DMS79 (cell line): ENCODE results near the gene ADAMTS16.
A peak's percentile ranks its signal among the peaks of the same experiment; 100 is the strongest.

Source experiments
- DNase-seq: peaks from one replicate; lab custom pipeline; 2025; lab: John Stamatoyannopoulos, UW

The ADAMTS16 gene

DNA sequence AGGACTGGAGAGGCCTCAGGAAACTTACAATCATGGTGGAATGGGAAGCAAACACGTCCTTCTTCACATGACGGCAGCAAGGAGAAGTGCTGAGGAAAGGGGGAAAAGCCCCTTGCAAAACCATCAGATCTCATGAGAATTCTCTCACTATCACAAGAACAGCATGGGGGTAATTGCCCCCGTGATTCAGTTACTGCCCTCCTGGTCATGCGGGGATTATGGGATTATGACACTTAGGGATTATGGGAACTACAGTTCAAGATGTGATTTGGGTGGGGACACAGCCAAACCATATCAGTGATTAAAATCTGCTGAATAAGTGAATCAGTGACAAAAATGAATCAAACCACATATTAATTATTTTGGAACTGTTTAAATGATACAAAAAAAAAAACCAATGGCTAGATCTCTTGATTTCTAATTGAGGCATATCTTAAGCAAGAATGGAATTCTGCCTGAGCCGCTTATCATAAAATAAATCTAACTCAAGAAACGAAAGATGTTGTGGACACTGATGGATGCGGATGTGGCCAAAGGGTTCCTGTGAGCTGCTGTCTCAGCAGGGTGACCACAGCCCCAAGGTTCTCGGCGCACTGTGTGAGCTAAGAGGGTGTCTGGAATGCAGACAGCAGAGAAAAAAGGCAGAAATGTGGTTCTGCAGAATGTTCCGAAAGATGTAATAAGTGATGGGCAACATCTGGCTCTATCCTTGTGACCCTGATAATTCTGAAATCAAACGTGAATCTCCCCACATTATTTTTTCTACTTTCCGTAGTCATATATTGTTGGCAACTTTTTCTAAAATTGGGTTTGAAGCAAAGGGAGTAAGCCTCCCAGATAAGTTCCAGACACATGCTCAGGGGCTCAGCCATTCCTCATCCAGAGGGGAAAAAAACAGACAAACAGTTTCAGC is 175.2 kb downstream of the ADAMTS16 start:
- DNase-seq, result no peak

DNA sequence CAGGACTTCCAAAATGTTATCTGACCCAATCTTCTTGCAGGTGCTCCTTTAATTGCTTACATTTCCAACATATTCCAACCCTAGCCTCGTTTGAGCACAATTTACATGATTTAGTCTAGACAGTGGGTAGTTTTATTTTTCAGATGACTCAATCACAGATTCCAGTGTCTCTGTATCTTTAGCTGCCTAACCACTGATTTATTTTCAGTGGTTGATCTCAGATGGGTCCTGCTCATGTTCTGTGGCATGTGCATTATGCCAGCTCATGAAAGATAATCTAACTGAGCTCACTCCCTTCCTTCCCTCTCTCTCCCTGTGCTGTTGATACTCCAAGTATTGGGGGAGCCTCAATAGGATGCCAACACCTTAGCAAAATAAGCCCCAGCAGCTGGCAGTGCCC is 176.2 kb downstream of the ADAMTS16 start:
- DNase-seq, result no peak

DNA sequence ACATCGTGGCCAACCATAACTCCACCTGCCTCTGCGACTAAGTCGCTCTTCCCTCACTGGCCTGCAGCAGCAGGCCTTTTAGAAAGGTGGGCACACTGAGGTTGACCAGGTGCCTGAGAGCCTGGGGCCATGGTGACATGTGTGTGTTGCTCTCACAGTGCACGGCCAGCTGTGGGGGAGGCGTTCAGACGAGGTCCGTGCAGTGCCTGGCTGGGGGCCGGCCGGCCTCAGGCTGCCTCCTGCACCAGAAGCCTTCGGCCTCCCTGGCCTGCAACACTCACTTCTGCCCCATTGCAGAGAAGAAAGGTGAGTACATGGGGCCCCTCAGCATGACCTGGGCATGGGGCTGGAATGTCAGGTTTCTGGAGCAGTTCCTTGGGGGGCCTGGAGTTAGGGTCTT is 177.8 kb downstream of the ADAMTS16 start:
- no peak for DNase-seq

DNA sequence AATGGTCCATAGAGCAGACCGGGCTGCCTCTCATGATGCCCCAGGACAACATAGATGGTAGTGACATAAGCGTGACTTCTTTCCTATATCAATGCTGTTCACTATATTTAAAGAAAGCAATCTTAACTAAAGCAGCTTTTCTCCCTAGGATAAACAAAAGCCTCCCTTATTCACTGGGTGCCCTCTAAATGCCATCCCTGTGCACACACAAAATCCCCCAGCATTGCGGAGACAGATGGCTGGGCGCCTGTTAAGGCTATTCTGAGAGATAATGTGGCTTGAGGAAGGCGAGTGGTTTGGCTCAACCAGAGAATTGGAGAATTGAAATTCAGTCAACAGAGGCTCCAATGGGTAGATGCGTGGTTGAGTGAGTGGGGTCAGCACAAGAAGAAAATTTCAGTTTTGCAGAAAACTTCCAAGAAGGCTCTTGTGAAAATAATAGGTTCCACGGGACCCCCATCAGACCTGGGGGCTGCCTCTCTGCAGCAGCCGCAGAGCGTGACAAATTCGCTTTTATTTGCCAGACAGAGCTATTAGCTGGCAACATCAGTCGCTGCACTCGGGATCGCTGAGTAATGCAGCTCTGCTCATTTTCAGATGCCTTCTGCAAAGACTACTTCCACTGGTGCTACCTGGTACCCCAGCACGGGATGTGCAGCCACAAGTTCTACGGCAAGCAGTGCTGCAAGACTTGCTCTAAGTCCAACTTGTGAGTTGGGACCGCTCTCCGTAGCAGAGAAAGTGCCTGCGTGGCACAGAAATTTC is 178.5 kb downstream of the ADAMTS16 start:
- no peak for DNase-seq

DNA sequence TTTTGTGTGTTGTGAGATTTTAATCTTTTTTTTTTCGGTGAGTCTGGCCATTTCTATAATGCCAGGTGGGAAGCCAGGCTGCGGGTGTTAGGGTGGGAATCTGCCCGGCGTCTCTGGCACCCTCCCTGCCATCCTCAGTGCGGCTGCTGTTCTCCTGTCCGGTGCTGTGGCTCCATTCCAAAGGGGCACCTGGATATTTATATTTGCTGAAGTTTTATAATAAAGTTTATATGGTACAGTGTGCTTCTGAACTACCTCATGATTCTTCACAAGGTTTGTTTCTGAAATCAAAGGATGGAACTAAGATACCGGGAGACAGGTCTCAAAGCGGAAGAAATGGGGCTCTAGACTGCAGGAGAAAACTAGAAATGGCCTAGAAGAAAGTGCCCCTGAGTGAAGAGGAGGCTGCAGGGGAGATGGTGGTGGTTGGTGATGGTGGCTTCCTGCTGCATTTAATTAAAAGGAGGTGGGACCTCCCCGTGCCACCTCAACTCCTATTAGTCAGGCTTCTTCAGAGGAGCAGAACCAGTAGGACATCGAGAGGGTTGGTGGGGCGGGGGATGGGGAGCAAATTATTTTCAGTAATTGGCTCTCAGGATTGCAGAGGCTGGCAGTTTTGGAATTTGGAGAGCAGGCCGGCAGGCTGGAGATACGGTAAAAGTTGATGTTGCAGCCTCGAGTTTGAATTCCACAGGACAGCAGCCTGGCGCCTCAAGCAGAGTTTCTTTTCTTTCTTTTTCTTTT is 180.1 kb downstream of the ADAMTS16 start:
- no peak for DNase-seq

DNA sequence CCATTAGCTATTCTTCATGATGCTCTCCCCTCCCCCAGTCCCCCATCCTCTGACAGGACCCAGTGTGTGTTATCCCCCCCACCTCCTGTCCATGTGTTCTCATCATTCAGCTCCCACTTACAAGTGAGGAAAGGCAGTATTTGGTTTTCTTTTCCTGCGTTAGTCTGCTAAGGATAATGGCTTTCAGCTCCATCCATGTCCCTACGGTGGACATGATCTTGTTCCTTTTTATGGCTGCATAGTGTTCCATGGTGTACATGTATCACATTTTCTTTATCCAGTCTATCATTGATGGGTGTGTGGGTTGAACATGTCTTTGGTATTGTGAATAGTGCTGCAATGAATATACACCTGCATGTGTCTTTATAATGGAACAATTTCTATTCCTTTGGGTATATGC is 181.0 kb downstream of the ADAMTS16 start:
- no peak for DNase-seq

DNA sequence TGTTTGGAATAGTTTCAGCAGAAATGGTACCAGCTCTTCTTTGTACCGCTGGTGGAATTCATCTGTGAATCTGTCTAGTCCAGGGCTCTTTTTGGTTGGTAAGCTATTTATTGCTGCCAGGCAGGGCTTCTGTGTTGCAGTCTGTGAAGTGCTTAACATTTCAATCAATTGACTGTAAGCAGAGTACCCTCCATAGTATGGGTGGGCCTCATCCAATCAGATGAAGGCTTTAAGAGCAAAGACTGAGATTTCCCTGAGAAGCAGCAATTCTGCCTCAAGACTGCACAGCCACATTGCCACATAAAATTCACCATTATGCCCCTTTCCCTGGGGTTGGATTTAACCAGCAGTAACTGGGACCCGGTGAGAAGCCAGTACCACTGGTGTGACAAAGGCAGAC is 183.4 kb downstream of the ADAMTS16 start:
- no peak for DNase-seq

DNA sequence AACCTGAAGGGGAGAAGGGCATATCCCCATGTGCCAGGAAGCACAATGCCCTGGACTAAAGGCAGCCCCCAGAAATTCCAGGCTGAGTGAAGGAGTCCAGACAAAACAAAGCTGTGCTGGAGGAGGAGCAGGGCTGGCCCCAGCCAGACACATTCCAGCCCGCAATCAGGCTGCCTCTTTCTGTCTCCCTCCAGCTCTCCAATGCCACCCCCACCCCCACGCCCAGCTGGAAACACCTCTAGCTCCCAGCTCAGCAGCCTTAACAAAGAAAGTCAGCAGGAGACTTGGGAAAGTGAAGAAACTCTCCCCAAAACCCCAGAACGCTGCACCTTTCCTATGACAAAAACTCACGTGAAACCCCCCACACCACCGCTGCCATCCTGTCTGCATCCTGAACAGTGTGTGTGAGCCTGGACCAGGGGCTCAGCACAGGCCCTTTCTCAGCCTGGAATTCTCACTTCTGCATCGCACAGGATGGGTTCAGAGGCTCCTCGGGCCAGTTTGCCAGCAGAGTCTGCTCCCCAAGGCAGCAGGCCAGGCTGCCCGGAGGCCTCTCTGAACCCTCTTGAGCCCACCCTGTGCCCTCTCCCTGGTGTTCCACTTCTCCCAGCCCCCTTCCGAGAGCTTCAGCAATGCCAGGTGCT is 186.1 kb downstream of the ADAMTS16 start:
- DNase-seq, result no peak

DNA sequence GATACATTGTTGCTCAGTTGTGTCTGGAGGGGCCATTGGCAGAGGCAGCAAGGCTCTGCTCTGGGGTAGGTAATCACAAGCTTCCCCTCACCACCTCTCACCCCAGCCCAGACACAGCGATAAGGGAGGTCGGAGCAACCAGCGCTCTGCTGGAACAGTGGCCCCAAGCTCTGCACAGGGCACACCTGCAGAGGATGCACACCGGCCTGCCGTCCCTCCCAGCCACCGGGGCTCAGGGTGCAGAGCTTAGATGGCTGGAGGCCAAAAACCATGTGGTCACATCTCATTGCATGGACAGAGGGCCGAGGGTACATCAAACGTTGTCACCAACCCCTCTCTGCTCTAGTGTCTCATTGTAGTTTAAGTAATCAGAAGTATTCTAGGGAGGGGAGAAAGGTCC is 187.0 kb downstream of the ADAMTS16 start:
- no peak for DNase-seq

DNA sequence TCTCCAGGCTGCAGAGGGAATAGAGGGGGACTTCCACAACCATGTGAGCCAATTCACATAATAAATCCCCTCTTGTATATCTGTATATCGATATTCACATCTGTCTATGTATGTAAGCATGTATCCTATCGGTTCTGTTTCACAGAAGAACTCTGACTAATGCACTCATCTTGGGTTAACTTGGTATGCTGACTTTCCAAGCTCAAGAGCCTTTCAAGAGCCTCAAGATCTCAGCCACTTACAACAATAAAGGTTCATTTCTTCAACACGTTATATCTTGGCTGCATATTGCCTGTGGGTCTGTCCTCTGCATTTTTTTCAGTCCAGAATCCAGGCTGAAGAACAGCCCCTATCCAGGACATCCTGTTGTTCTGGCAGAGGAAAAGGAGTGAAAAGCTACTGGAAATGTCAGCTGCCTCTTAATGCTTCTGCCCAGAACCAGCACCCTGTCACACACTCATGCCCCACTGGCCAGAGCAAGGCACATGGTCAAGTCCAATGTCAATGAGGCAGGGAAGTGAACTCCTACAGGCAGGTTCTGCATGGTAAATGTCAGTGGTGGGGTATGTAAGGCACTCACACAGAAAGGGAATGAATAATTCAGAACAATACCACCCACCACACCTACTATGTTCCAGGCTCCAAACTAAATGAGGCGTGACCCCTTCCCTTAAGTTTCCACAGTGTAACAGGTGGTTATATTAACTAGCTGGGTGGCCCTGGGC is 190.8 kb downstream of the ADAMTS16 start:
- DNase-seq, result peak; percentile 57

DNA sequence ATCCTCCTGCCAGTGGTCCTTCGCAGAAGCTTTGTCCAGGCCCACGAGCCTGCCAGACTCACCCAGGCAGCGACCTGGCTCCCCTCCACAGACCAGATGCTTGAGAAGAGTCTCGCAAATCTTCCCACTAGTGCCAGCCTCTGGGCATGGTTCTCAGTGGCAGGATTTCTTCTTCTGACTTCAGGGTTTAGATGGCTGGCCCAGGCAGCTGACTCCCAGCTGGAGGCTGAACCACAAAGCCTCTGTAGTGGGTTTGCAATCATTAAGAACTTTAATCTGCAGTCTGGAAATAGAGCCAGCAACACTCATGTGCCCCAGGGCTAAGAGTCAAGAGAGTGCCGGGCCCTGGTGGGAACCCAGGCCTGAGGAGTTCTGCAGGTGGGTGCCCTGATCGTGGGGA is 191.7 kb downstream of the ADAMTS16 start:
- DNase-seq, result peak; percentile 75

DNA sequence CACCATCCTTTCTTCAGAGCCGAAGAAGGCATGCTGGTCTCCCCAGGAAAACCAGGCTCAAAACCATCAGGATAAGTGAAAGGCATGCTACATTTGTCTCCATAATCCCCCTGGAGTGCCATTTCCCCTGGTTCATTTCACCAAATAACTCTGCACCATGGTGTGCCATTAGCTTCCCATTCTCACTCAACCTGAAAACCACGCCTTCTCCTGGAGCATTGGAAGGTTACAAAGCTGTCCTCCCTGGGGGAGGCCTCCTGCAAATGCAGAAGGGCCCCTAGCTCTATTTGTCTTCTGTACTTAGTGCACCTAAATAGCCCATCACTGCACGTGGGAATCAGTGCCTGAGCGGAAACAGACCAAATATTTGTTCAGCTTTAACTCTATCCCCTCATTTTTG is 192.2 kb downstream of the ADAMTS16 start:
- peak; percentile 75 for DNase-seq

DNA sequence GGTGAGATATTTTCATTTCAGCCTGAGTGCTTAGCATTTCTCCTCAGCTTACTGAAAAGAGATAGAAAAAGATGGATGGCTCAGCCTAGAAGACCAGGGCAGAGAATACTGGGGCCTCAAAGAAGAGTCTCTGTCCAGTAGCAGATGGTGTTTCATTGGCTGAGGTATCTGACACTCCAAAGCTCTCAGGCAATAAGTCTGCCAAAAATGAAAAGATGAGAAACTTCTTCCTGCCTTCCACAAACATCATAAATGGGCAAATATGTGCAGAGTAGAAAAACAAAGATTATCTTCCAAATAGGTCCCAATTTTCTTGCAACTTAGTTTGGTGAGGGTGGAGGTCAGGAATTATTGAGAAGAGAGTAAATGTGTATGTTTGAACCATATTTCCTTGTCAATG is 195.0 kb downstream of the ADAMTS16 start:
- no peak for DNase-seq

DNA sequence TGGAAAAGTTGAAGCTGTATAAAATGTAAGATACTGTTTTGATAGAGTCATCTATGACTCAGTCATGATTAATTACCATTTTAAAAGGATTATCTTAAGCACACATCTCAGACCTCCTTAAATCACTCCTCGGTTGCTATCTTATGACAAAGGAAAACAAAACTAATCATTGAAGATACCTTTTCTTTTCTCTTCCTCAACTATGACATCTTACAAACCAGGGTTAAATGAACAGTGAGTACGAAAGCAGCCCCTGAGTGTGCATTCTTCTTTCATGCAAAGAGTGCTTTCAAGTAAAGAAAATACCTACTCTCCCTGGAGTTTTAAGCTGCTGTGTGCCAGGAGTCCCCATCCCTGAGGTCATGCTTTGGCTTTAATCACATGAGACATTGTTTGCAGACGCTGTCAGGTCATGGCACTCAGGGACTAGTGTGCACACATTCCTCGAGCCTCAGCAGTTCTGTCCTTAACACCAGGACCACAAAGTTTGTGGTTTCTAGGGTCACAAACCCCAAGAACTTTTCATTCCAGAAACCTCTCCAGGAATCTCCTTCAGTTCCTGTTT is 195.7 kb downstream of the ADAMTS16 start:
- no peak for DNase-seq

DNA sequence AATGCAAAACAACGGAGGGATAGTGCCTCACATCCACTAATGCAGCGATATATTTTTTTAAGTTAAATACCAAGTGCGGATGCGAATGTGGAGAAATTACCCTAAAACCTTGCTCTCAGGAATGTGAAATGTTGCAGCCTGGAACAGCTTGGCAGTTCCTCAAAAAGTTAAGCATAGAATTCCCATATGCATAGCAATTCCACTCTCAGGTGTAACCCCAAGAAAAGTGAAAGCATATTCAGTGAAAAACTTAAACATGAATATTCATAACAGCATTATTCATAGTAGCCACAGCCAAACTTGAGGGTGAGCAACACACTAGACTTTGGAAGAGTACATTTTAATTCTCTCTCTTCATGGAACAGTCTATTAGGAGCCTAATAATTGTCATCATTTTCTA is 199.1 kb downstream of the ADAMTS16 start:
- DNase-seq, result no peak

DNA sequence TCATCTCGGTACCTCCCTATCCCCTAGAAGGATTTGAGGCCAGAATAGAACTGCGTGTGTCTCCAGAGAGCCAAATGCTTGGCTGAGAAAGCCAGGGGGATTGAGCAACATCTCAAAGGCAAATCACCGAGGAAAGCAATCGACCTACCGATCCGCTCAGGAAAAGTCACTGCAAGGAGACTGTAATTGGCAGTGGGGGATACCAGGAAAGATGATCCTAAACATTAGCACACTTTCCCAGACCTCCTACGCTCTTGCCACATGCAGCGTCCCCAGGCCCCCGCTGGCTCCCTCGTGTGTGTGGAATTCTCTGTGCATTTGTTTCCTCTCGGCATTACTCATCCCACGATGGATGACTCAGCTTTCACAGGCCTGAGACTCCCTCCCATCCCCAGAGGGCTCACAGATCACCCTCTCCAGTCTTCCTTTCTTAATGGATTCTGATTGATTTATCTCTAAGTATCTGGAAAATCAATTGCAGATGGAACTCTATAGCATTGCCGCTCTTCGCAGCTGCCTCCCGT is 200.1 kb downstream of the ADAMTS16 start:
- no peak for DNase-seq

DNA sequence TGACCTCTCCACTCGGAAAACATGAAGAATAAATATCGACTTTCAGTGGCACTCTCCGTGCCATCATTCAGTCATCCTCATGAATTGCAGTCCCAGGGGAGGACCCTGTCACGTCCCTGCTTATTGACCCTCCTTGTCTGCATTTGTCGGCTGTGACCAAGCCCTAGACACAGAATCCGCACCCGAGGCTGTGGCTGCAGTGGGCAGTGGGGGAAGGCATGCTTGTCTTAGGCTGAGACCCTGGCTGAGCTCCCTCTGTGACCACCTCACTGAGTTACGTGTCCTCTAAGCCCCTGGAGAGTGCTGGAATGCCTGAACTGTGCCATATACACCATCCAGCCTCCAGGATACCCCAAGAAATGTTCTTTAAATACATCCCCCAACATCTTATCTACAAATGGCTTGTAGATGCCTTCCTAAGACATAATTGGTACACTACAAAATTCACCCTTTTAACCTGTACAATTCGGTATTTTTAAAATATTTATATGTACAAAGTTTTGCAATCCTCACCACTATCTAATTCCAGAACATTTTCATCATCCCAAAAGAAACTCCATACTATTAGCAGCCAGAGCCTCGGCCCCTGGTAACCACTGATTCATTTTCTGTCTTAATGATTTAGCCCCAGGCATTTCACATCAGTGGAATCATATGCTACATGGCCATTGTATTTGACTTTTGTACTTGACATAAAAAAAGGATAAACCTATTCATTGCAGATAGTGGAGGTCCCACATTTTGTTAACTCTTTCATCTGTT is 201.6 kb downstream of the ADAMTS16 start:
- DNase-seq, result no peak

DNA sequence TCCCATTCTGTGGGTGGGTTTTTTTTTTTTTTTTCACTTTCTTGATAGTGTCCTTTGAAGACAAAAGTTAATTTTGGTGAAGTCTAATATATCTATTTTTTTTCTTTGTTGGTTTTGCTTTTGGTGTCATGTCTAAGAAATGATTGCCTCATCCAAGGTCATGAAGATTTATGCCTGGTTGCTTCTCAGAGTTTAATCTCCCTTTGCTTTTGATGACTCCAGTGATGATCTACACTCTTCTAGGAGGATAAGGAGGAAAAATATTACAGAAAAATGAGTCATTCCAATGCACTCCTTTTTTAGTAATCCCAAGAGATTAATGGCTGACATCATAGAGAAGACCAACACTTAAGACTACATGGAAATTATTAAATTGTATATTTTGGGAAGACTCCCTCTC is 202.7 kb downstream of the ADAMTS16 start:
- DNase-seq, result no peak

DNA sequence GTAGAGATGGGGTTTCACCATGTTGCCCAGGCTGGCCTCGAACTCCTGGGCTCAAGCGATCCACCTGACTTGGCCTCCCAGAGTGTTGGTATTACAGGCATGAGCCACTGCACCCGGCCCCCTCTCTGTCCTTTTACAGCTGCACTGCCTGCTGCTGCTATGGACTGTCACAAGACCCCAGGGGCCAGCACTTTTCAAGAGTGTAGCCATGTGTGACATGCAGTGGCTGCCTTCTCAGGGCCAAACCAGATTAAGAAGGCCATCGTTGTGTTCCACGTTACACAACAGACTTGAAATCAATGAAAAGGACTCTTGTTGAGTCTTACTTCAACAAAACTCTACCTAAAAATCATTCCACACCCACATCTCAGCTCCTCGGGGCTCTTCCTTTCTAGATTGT is 203.4 kb downstream of the ADAMTS16 start:
- no peak for DNase-seq

DNA sequence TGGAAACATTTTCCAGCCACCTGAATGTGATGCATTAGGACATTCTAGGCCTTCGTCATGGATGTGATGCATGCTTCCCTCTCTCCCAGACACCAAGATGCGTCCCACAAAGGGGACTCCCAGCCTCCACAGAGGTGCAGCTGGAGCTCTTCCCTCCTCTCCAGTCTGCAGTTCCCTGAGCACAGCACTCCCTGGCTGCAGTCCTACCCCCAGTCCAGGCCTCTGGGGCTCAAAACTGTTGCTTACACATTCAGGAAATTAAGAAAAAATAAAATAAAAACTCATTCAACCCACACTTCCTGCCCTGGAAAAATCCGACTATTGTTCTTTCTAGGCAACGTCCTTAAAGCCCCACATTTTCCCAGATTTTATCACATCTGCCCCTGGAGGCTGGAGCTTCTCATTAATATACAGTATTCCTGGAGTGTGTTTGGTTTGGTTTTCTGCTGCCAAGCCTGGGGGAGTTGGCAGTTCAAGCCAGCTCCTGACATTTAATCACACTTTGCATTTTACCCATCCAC is 204.0 kb downstream of the ADAMTS16 start:
- no peak for DNase-seq
